H1 (cell line): ENCODE results near the gene MYL5. TPM values are rescaled to one million over a fixed set of nuclear protein-coding genes. Genes with fewer than 3 reads are reported as not detected.

Experiments used
- CTCF ChIA-PET: fragments of 300-600 bp; sonication (Branson Sonifier 250); formaldehyde crosslinking; loops from one replicate; lab custom pipeline; 2021; ENCODE audit not compliant: partially characterized antibody; lab: Charles Lee
- POLR2A ChIA-PET: fragments of 300-600 bp; sonication (Branson Sonifier 250); formaldehyde crosslinking; loops from one replicate; lab custom pipeline; 2021; ENCODE audit warnings: inconsistent platforms; ENCODE audit not compliant: partially characterized antibody; lab: Charles Lee
- DNase-seq, 2 experiments: peaks; one replicate each; pipeline versions ENCODE4 v3.0.0 to v3.0.0-alpha.2; 2010 to 2022; ENCODE audit warnings: low spot score in 2 of 2, low read depth in 1 of 2, mixed read lengths in 1 of 2
- FAIRE-seq: peaks from 2 replicates; lab custom pipeline; 2011; peaks lifted over from hg19 to GRCh38; lab: Jason Lieb, UNC
- H2AFZ ChIP-seq: 2 replicates; pipeline ENCODE4 v1.8.1; 2012; ENCODE audit warnings: low read length, inconsistent platforms
- H2AK5ac ChIP-seq: 2 replicates; pipeline ENCODE4 v1.6.1; 2013; ENCODE audit warnings: low read depth, low read length
- H2BK120ac ChIP-seq: replicated peaks from 2 replicates; pipeline ENCODE3; 2013; ENCODE audit warnings: low read depth, low read length, inconsistent platforms
- H2BK12ac ChIP-seq: 2 replicates; pipeline ENCODE4 v1.6.1; 2013; ENCODE audit warnings: low read depth, low read length
- H2BK15ac ChIP-seq: 2 replicates; pipeline ENCODE4 v1.6.1; 2013; ENCODE audit warnings: low read length
- H2BK20ac ChIP-seq: 2 replicates; pipeline ENCODE4 v1.6.1; 2013; ENCODE audit warnings: low read length
- H2BK5ac ChIP-seq: 2 replicates; pipeline ENCODE4 v1.6.1; 2013; ENCODE audit warnings: low read depth, low read length
- H3K14ac ChIP-seq: 2 replicates; pipeline ENCODE4 v1.6.1; 2013; ENCODE audit warnings: inconsistent platforms; ENCODE audit not compliant: insufficient read length
- H3K18ac ChIP-seq: 2 replicates; pipeline ENCODE4 v1.6.1; 2013; ENCODE audit warnings: low read length; ENCODE audit errors: extremely low read depth
- H3K23ac ChIP-seq: 2 replicates; pipeline ENCODE4 v1.6.1; 2013; ENCODE audit warnings: inconsistent platforms; ENCODE audit not compliant: insufficient read length
- H3K23me2 ChIP-seq: 2 replicates; pipeline ENCODE4 v1.6.1; 2013; ENCODE audit warnings: low read depth, low read length
- H3K27ac ChIP-seq: 2 replicates; pipeline ENCODE4 v1.6.1; 2011; ENCODE audit warnings: low read depth, low read length, inconsistent platforms
- H3K27me3 ChIP-seq, 4 experiments: replicated peaks in 1 of 4; 1 replicate in 1 of 4; 2 replicates in 3 of 4; pipeline versions ENCODE4 v1.6.1 to v1.8.1; 2011 to 2013; ENCODE audit warnings: low read length in 3 of 4, mild to moderate bottlenecking in 3 of 4, inconsistent platforms in 2 of 4, mixed read lengths in 2 of 4, moderate library complexity in 1 of 4; ENCODE audit not compliant: control insufficient read depth in 3 of 4, insufficient read depth in 3 of 4; ENCODE audit errors: extremely low read depth in 1 of 4
- H3K36me3 ChIP-seq, 4 experiments: 2 replicates each; pipeline versions ENCODE4 v1.6.1 to v1.8.1; 2011 to 2013; ENCODE audit warnings: mild to moderate bottlenecking in 4 of 4, low read length in 3 of 4, moderate library complexity in 2 of 4, control low read depth in 1 of 4, inconsistent platforms in 1 of 4; ENCODE audit not compliant: insufficient read depth in 4 of 4, control insufficient read depth in 2 of 4
- H3K4ac ChIP-seq: replicated peaks from 2 replicates; pipeline ENCODE3; 2013; ENCODE audit warnings: low read length, low read depth, mixed read lengths, inconsistent platforms; ENCODE audit not compliant: insufficient read length
- H3K4me1 ChIP-seq, 4 experiments: replicated peaks in 1 of 4; 1 replicate in 1 of 4; 2 replicates in 3 of 4; pipeline versions ENCODE4 v1.6.1 to v1.8.1; 2011 to 2013; ENCODE audit warnings: low read length in 3 of 4, inconsistent platforms in 2 of 4, mixed read lengths in 1 of 4; ENCODE audit not compliant: insufficient read depth in 4 of 4, control insufficient read depth in 3 of 4
- H3K4me2 ChIP-seq, 2 experiments: 2 replicates each; pipeline versions ENCODE4 v1.6.1 to v1.8.1; 2011 to 2013; ENCODE audit warnings: low read depth in 2 of 2, low read length in 2 of 2, control low read depth in 1 of 2, inconsistent platforms in 1 of 2, mild to moderate bottlenecking in 1 of 2; ENCODE audit not compliant: insufficient read depth in 1 of 2
- H3K4me3 ChIP-seq, 4 experiments: fragments of 200-600, 300-600 bp in 1 of 4; sonication (generic), shearing (Covaris generic), sonication (Bioruptor Twin) in 1 of 4; 2 replicates each; pipeline versions ENCODE4 v1.5.1 to v1.8.1; 2011 to 2016; ENCODE audit warnings: low read length in 4 of 4, low read depth in 3 of 4, control low read depth in 2 of 4, inconsistent platforms in 2 of 4, mild to moderate bottlenecking in 2 of 4, mixed read lengths in 1 of 4, moderate library complexity in 1 of 4; ENCODE audit not compliant: insufficient read depth in 2 of 4; ENCODE audit errors: extremely low read depth in 1 of 4
- H3K56ac ChIP-seq: replicated peaks from 2 replicates; pipeline ENCODE3; 2013; ENCODE audit warnings: low read depth, mild to moderate bottlenecking, mixed read lengths, low read length, inconsistent platforms; ENCODE audit not compliant: insufficient read length
- H3K79me1 ChIP-seq: 2 replicates; pipeline ENCODE4 v1.6.1; 2013; ENCODE audit warnings: low read depth, low read length, control low read depth
- H3K79me2 ChIP-seq, 2 experiments: 2 replicates each; pipeline versions ENCODE4 v1.6.1 to v1.8.1; 2012 to 2013; ENCODE audit warnings: low read length in 2 of 2, mild to moderate bottlenecking in 2 of 2, inconsistent platforms in 1 of 2; ENCODE audit not compliant: insufficient read depth in 2 of 2, control insufficient read depth in 1 of 2
- H3K9ac ChIP-seq, 4 experiments: replicated peaks in 1 of 4; 1 replicate in 1 of 4; 2 replicates in 3 of 4; pipeline versions ENCODE4 v1.6.1 to v1.8.1; 2011 to 2013; ENCODE audit warnings: low read depth in 3 of 4, low read length in 3 of 4, control low read depth in 2 of 4, mild to moderate bottlenecking in 2 of 4, moderate library complexity in 2 of 4, inconsistent platforms in 1 of 4; ENCODE audit errors: extremely low read depth in 1 of 4
- H3K9me3 ChIP-seq, 2 experiments: 2 replicates each; pipeline versions ENCODE4 v1.6.1 to v1.8.1; 2012 to 2013; ENCODE audit warnings: mild to moderate bottlenecking in 2 of 2, moderate library complexity in 2 of 2, control low read depth in 1 of 2, inconsistent platforms in 1 of 2, low read depth in 1 of 2, low read length in 1 of 2, mixed read lengths in 1 of 2; ENCODE audit not compliant: insufficient read depth in 2 of 2
- H4K20me1 ChIP-seq, 2 experiments: replicated peaks in 1 of 2; 2 replicates each; pipeline versions ENCODE3 to v1.8.1; 2011 to 2013; ENCODE audit warnings: inconsistent platforms in 2 of 2, low read length in 2 of 2, mild to moderate bottlenecking in 1 of 2; ENCODE audit not compliant: insufficient read depth in 2 of 2, control insufficient read depth in 1 of 2
- H4K5ac ChIP-seq: 2 replicates; pipeline ENCODE4 v1.6.1; 2013; ENCODE audit warnings: low read length, low read depth, mixed read lengths, inconsistent platforms; ENCODE audit not compliant: insufficient read length
- H4K8ac ChIP-seq: 2 replicates; pipeline ENCODE4 v1.8.0; 2013; ENCODE audit warnings: mild to moderate bottlenecking, moderate library complexity, low read length, inconsistent platforms; ENCODE audit not compliant: insufficient read depth; ENCODE audit errors: extremely low read depth
- H4K91ac ChIP-seq: replicated peaks from 2 replicates; pipeline ENCODE3; 2013; ENCODE audit warnings: low read length, mixed read lengths, inconsistent platforms; ENCODE audit not compliant: insufficient read length
- ASH2L ChIP-seq: fragments of 200-600, 300-600 bp; sonication (generic); IDR thresholded peaks from one replicate; pipeline ENCODE4 v1.7.1; 2017; ENCODE audit warnings: low read length
- BACH1 ChIP-seq: IDR thresholded peaks from 2 replicates; pipeline ENCODE4 v1.6.1; 2012; ENCODE audit warnings: low read length, improper control_type of control experiment
- BCL11A ChIP-seq, 2 experiments: IDR thresholded peaks; one replicate each; pipeline ENCODE4 v1.6.1; 2011; ENCODE audit warnings: low read depth in 2 of 2, low read length in 2 of 2, mild to moderate bottlenecking in 2 of 2
- E2F6 ChIP-seq: IDR thresholded peaks from 2 replicates; pipeline ENCODE4 v1.6.1; 2012; ENCODE audit warnings: inconsistent platforms
- KDM4A ChIP-seq: IDR thresholded peaks from one replicate; pipeline ENCODE4 v1.7.1; 2012; ENCODE audit warnings: low read depth, mild to moderate bottlenecking, moderate library complexity, low read length, inconsistent platforms; ENCODE audit not compliant: severe bottlenecking
- MAX ChIP-seq: IDR thresholded peaks from 2 replicates; pipeline ENCODE4 v1.6.1; 2012; ENCODE audit warnings: inconsistent platforms
- PHF8 ChIP-seq: fragments of 200-600 bp; sonication (generic); conservative IDR thresholded peaks from 2 replicates; pipeline ENCODE4 v1.7.1; 2012; ENCODE audit warnings: low read depth, mild to moderate bottlenecking, inconsistent platforms, low read length, moderate library complexity
- POLR2AphosphoS5 ChIP-seq: IDR thresholded peaks from 2 replicates; pipeline ENCODE4 v1.6.1; 2011; ENCODE audit warnings: low read depth, low read length
- RFX5 ChIP-seq: IDR thresholded peaks from 2 replicates; pipeline ENCODE4 v1.6.1; 2011; ENCODE audit warnings: low read depth, low read length, improper control_type of control experiment, borderline replicate concordance
- RXRA ChIP-seq: IDR thresholded peaks from 2 replicates; pipeline ENCODE4 v1.6.1; 2011; ENCODE audit warnings: low read depth, mild to moderate bottlenecking, low read length, moderate library complexity; ENCODE audit not compliant: insufficient read depth
- TAF1 ChIP-seq: IDR thresholded peaks from 2 replicates; pipeline ENCODE4 v1.6.1; 2011; ENCODE audit warnings: mild to moderate bottlenecking, low read depth, low read length
- USF2 ChIP-seq: IDR thresholded peaks from 2 replicates; pipeline ENCODE4 v1.6.1; 2011; ENCODE audit warnings: low read length, improper control_type of control experiment
- WGBS, 2 experiments: shearing (Covaris generic) in 1 of 2; methylation state at CpG; one replicate each; pipeline versions ENCODE4 v1.1.6 to v1.1.7; 2013 to 2015; ENCODE audit warnings: low lambda C conversion rate in 2 of 2, mixed read lengths in 2 of 2, inconsistent platforms in 1 of 2, low coverage in 1 of 2, missing lambda C conversion rate in 1 of 2; ENCODE audit not compliant: insufficient replicate concordance in 2 of 2, insufficient coverage in 1 of 2, insufficient read length in 1 of 2; ENCODE audit errors: extremely low coverage in 1 of 2, missing lambda C conversion rate in 1 of 2; 5-methylcytosine and 5-hydroxymethylcytosine counted together
- polyA plus RNA-seq, 7 experiments: library from polyadenylated mRNA; depleted of rRNA in 3 of 7; stranded (reverse) in 5 of 7; unstranded in 2 of 7; fragments of >200 nt in 5 of 7; fragments of 200-250 nt in 2 of 7; gene quantifications; 1 replicate in 5 of 7; 2 replicates in 1 of 7; 4 replicates in 1 of 7; pipeline versions ENCODE4 v1.2.1 to v1.2.3, GENCODE V29; 2011 to 2013; ENCODE audit warnings: missing spikeins in 2 of 7, mixed read lengths in 2 of 7
- total RNA-seq: library from RNA; stranded (reverse); fragmentation: NEBNext Ultra II Directional; extraction: Animal tissue kit (Norgen Biotek cat#: 25700); gene quantifications from 2 replicates; pipeline ENCODE4 v1.2.1, GENCODE V29; 2021

Gene MYL5
- total and polyA plus RNA-seq, 2 of the 8 experiments (the other 6 are each of a cell fraction or from before 2014, with no cell fraction given) = 5.7 to 6.8 TPM

GRCh38 chr4:654871-655463 lies 19.4 kb upstream of the MYL5 start:
- Histone ChIP-seq H3K27me3 (peaks cover 0 to 11% (median 0%) of the 10 kb centered on the region in 4 experiments; a peak in 2 of 7 replicates), H3K79me1 (no peaks in the 10 kb centered on the region), H2BK12ac (no peak overlapping the region), H3K4me1 (no peaks in the 10 kb centered on the region), H3K4ac (no peak overlapping the region), H3K9ac (no peak overlapping the region), H2AK5ac (no peak overlapping the region), H3K4me3 (no peak overlapping the region), H3K36me3 (no peaks in the 10 kb centered on the region; a peak in 1 of 8 replicates), H3K79me2 (no peaks in the 10 kb centered on the region), H2AFZ (no peak overlapping the region), H4K91ac (no peak overlapping the region), H4K8ac (no peak overlapping the region), H3K9me3 (no peaks in the 10 kb centered on the region), H3K18ac (no peak overlapping the region), H2BK5ac (no peak overlapping the region), H4K20me1 (peaks cover 0 to 16% of the 10 kb centered on the region in 2 experiments), H3K23me2 (no peaks in the 10 kb centered on the region; the same call in 1 of the 2 replicates), H2BK20ac (no peak overlapping the region), H3K23ac (no peak overlapping the region), H2BK120ac (no peak overlapping the region), H3K56ac (no peak overlapping the region), H3K27ac (no peak overlapping the region), H2BK15ac (no peak overlapping the region), H4K5ac (no peak overlapping the region), H3K4me2 (no peak overlapping the region), H3K14ac (no peak overlapping the region)
- FAIRE-seq (no peak), DNase-seq (no peak)
- 88% methylated on average over 16 of the region's 17 CpGs; no CpG with 5 or more reads in 1 of the 2 experiments for WGBS, 2 experiments
- ChIA-PET CTCF (no interaction called here), POLR2A (interaction anchor here (1.9 to 2.8 kb wide), 2 partner anchors 8 to 11 kb away, joined by 4 to 11 read pairs; no protein-coding TSS in a partner anchor)
- TF ChIP-seq KDM4A (no peak), RXRA (no peak), MAX (no peak), POLR2AphosphoS5 (no peak), RFX5 (no peak), BCL11A (IDR thresholded peaks at IDR 0.05; ENCODE audit: low read depth in 2 of 2, low read length in 2 of 2) (no peak), ASH2L (no peak), USF2 (no peak), TAF1 (no peak), E2F6 (no peak), PHF8 (no peak), BACH1 (no peak)
